ENCODE data around the gene PPCDC. TPM values are rescaled to one million over a fixed set of nuclear protein-coding genes. Genes with fewer than 3 reads are reported as not detected.
A peak's percentile ranks its signal among the peaks of the same experiment; 100 is the strongest.

Gene PPCDC
- total RNA-seq, 1 donor = 7.8 TPM

DNA sequence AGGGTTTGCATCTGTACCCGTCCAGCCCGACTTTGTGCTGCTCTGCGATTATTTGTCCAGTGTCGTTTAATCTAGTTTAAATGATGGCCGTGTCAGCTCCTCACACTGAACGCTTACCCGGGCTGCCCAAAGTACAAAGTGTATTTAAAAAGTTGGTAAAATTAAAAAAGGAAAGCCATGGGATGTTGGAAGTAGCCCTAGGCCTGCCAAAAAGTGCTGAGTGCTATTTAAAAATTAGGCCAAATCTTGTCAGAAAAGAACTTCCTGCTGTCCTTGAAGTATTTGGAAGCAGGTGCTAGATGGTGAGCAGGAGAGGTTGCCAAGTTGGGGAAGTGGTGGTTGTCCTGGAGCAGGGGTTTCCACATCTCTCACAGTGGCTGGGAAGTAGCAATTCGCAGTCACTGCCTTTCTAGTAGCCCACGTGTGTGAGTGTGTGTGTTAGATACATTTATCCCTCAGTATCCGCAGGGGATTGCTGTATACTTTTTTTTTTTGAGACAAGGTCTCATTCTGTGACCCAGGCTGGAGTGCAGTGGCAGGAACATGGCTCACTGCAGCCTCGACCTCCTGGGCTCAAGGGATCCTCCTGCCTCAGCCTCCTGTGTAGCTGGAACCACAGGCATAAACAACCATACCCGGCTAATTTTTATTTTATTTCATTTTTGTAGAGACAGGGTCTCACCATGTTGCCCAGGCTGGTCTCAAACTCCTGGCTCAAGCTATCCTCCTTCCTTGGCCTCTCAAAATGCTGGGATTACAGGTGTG lies 664 bp downstream of the PPCDC start:
- H3K4me3 ChIP-seq (ENCODE audit: low read depth, low read length) = peak overlapping the region; percentile 90
- peak; percentile 21 for DNase-seq (ENCODE audit: low read depth)
- TF ChIP-seq, protein P1, sequence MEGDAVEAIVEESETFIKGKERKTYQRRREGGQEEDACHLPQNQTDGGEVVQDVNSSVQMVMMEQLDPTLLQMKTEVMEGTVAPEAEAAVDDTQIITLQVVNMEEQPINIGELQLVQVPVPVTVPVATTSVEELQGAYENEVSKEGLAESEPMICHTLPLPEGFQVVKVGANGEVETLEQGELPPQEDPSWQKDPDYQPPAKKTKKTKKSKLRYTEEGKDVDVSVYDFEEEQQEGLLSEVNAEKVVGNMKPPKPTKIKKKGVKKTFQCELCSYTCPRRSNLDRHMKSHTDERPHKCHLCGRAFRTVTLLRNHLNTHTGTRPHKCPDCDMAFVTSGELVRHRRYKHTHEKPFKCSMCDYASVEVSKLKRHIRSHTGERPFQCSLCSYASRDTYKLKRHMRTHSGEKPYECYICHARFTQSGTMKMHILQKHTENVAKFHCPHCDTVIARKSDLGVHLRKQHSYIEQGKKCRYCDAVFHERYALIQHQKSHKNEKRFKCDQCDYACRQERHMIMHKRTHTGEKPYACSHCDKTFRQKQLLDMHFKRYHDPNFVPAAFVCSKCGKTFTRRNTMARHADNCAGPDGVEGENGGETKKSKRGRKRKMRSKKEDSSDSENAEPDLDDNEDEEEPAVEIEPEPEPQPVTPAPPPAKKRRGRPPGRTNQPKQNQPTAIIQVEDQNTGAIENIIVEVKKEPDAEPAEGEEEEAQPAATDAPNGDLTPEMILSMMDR (IDR thresholded peaks at IDR 0.05; ENCODE audit: insufficient read depth, low read depth, low read length) = no peak

DNA sequence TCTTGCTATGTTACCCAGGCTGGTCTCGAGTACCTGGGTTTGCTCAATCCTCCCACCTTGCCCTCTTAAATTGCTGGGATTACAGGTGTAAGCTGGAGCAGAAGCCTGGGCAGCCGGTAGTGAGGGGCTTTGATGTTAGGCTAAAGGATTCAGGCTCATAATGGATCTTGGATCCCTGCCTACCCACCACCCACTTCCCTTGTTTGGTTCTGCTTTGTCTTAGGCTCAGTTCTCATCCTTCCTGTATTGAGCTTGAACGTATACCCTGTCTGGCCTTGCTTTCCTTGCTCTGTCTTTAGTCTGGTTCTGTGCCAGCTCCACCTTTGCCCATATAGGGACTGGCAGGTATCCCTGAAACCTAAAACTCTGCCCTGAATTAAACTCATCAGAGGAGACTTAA lies 1.7 kb downstream of the PPCDC start:
- H3K4me3 ChIP-seq (ENCODE audit: low read depth, low read length) = no peak overlapping the region
- TF ChIP-seq, protein P1 (IDR thresholded peaks at IDR 0.05; ENCODE audit: insufficient read depth, low read depth, low read length) = no peak
- no peak for DNase-seq (ENCODE audit: low read depth)

DNA sequence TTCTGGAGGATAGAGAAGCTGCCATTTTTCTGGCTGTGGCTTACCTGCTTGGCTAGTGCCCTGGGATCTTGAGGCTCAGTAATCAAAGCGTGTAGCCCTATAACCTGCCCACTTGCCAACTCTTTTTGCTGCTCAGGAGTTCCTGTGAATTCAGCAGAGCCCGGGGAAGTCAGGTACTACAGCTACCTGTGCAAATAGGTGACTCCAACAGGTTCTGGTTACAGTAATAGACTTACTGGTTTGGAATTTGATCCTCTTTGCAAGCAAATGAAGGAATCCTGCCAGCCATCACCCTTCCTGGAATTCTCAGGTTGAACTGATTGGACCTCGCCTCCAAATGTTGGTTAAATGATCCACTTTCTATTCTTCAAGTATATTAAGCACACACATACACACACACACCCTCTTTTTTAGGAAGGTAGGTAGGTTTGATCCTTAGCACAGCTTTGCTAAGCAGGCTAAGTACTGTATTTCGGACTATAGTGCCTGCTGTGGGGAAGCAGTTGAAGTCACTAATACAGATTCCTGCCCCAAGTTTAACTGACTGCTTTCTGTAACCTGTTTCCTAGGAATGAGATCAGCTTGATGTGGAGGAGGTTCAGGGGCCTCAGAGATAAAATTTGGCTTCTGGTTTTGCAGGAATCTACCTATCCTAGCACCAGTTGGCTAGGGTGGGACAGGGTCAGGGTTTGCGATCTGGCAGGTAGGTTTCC lies 2.3 kb downstream of the PPCDC start:
- no peak for DNase-seq (ENCODE audit: low read depth)
- TF ChIP-seq, protein P1 (IDR thresholded peaks at IDR 0.05; ENCODE audit: insufficient read depth, low read depth, low read length) = no peak
- H3K4me3 ChIP-seq (ENCODE audit: low read depth, low read length) = no peak overlapping the region

DNA sequence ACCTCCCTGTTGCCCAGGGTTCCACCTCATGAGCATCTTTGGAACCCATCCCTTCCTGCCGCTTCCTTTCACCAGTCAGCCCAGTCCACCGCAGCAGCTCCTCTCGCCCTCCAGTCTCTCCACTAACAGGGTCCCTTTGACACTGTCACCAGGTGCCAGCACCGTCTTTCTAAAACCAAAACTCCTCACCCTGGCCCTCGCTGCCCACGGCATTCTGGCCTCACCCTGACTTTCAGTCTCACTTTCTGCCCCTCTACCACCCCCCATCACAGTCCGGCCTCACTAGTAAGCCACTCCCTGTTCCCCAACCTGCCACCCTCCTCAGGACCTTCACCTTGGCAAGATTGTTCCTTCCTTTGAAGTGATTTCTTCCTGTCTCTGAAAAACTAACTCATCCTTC lies 4.2 kb downstream of the PPCDC start:
- no peak overlapping the region for H3K4me3 ChIP-seq (ENCODE audit: low read depth, low read length)
- TF ChIP-seq, protein P1 (IDR thresholded peaks at IDR 0.05; ENCODE audit: insufficient read depth, low read depth, low read length) = no peak
- no peak for DNase-seq (ENCODE audit: low read depth)

DNA sequence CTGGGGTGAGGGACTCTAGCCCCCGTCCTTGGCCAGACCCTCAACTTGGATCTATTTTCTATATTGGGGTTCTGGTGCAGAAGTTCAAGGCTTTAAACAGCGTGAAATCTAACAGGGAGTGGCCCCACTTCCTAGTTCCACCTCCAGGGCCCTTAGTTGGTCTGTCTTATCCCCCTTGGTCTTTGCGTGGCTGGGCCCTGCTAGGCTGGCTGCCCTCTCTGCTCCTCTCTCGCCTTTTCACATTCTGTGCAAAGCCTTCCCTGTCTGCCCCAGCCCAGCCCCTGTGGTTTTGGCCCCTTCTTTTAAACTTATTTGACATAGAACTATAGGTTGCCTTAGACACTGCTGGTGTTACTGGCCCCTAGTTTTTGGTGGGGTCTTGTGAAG lies 5.6 kb downstream of the PPCDC start:
- TF ChIP-seq, protein P1 (IDR thresholded peaks at IDR 0.05; ENCODE audit: insufficient read depth, low read depth, low read length) = no peak
- DNase-seq (ENCODE audit: low read depth) = no peak
- H3K4me3 ChIP-seq (ENCODE audit: low read depth, low read length) = no peak overlapping the region

DNA sequence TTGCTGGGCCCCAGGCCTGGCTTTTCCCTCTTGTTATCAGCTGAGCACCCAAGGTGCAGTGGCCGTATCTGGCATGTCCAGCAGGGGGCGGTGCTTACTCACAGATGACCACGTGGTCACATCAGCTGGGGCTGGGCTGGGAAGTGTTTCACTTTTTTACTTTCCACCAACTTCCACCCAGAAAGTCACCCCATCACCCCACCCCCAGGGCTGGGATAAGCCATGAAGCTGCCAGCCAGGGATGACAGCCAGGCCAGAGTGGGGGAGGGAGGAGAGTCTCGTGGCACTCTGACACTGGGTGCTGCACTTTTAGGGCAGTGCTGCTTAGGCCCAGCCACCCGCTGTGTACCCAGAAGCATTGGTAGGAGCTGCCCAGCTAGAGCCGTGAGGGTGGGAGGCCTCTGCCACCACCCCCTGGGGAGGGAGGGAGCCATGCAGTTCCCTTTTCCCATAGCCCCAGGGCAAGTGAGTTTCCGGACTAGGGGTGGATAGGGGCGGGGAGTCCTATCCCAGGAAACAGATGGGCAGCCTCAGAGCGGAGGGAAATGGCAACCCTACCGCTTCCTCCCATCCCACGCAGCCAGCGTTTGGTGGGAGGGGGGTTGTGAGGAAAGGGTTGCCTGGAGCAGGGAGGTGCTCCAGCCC lies 6.1 kb downstream of the PPCDC start:
- TF ChIP-seq, protein P1 (IDR thresholded peaks at IDR 0.05; ENCODE audit: insufficient read depth, low read depth, low read length) = peak; percentile 89
- peak; percentile 90 for DNase-seq (ENCODE audit: low read depth)
- peak overlapping the region; percentile 10 for H3K4me3 ChIP-seq (ENCODE audit: low read depth, low read length)

Data from fibroblast of villous mesenchyme (primary cell).